Stimulated activated memory B cell treated with anti-CD40 and anti-IgM and Interleukin-4, amounts not matched to agents 10 μg/mL and 1 μg/mL and 100 μg/mL, for 72 hours (primary cell): ENCODE data around the gene LPP.

Experiments
- ATAC-seq: fragments of 150-1000 bp; cut with Tn5 transposase; 2 replicates; pipeline ENCODE4 v1.10.0; 2021
- H3K27ac Mint-ChIP-seq: one replicate; pipeline ENCODE4 v1.8.0; 2022; ENCODE audit warnings: mild to moderate bottlenecking, mixed read lengths
- H3K27me3 Mint-ChIP-seq: one replicate; pipeline ENCODE4 v1.8.0; 2022; ENCODE audit warnings: mixed read lengths
- H3K36me3 Mint-ChIP-seq: one replicate; pipeline ENCODE4 v1.8.0; 2022; ENCODE audit warnings: mixed read lengths
- H3K4me1 Mint-ChIP-seq: one replicate; pipeline ENCODE4 v1.8.0; 2022; ENCODE audit warnings: mixed read lengths
- H3K4me3 Mint-ChIP-seq: one replicate; pipeline ENCODE4 v1.8.0; 2022; ENCODE audit warnings: mild to moderate bottlenecking, moderate library complexity, mixed read lengths
- H3K9me3 Mint-ChIP-seq: one replicate; pipeline ENCODE4 v1.8.0; 2022; ENCODE audit warnings: mixed read lengths

Gene LPP

GRCh38 chr3:188229177-188229576 is 75.2 kb downstream of the LPP start:
- no peak overlapping the region for H3K4me3 Mint-ChIP-seq
- peaks cover 7% of the 10 kb centered on the region for H3K4me1 Mint-ChIP-seq
- H3K9me3 Mint-ChIP-seq: no peaks in the 10 kb centered on the region
- no peak overlapping the region for H3K27ac Mint-ChIP-seq
- no peak for ATAC-seq
- no peaks in the 10 kb centered on the region for H3K27me3 Mint-ChIP-seq
- peaks cover 53% of the 10 kb centered on the region for H3K36me3 Mint-ChIP-seq

- H3K27me3 Mint-ChIP-seq: no peaks in the 10 kb centered on the region
- no peak overlapping the region for H3K4me3 Mint-ChIP-seq
- ATAC-seq: no peak
- H3K36me3 Mint-ChIP-seq: peaks cover 51% of the 10 kb centered on the region
- peaks cover 9% of the 10 kb centered on the region for H3K4me1 Mint-ChIP-seq
- no peaks in the 10 kb centered on the region for H3K9me3 Mint-ChIP-seq
- no peak overlapping the region for H3K27ac Mint-ChIP-seq
These were observed 75.8 kb downstream of the LPP start for GRCh38 chr3:188229726-188230125.

GRCh38 chr3:188230962-188231361 is 77.0 kb downstream of the LPP start:
- no peaks in the 10 kb centered on the region for H3K27me3 Mint-ChIP-seq
- H3K4me1 Mint-ChIP-seq: peaks cover 17% of the 10 kb centered on the region
- no peak overlapping the region for H3K4me3 Mint-ChIP-seq
- ATAC-seq: no peak
- peaks cover 44% of the 10 kb centered on the region for H3K36me3 Mint-ChIP-seq
- no peak overlapping the region for H3K27ac Mint-ChIP-seq
- H3K9me3 Mint-ChIP-seq: no peaks in the 10 kb centered on the region

- Mint-ChIP-seq H3K27me3 (no peaks in the 10 kb centered on the region), H3K4me1 (peaks cover 22% of the 10 kb centered on the region), H3K36me3 (peaks cover 39% of the 10 kb centered on the region), H3K4me3 (no peak overlapping the region), H3K27ac (no peak overlapping the region), H3K9me3 (no peaks in the 10 kb centered on the region)
- no peak for ATAC-seq
These were observed 77.5 kb downstream of the LPP start for GRCh38 chr3:188231456-188231855.

- Mint-ChIP-seq H3K27me3 (no peaks in the 10 kb centered on the region), H3K4me1 (peaks cover 29% of the 10 kb centered on the region), H3K36me3 (peaks cover 32% of the 10 kb centered on the region), H3K9me3 (no peaks in the 10 kb centered on the region), H3K4me3 (no peak overlapping the region), H3K27ac (no peak overlapping the region)
- ATAC-seq: no peak
These were observed 78.7 kb downstream of the LPP start for GRCh38 chr3:188232656-188233055.

- H3K4me3 Mint-ChIP-seq: no peak overlapping the region
- peaks cover 27% of the 10 kb centered on the region for H3K36me3 Mint-ChIP-seq
- H3K9me3 Mint-ChIP-seq: no peaks in the 10 kb centered on the region
- H3K27me3 Mint-ChIP-seq: no peaks in the 10 kb centered on the region
- H3K4me1 Mint-ChIP-seq: peaks cover 35% of the 10 kb centered on the region
- ATAC-seq: no peak
- no peak overlapping the region for H3K27ac Mint-ChIP-seq
These were observed 79.4 kb downstream of the LPP start for GRCh38 chr3:188233320-188233719.

- ATAC-seq: no peak
- H3K4me3 Mint-ChIP-seq: no peak overlapping the region
- no peaks in the 10 kb centered on the region for H3K9me3 Mint-ChIP-seq
- H3K36me3 Mint-ChIP-seq: peaks cover 26% of the 10 kb centered on the region
- H3K27ac Mint-ChIP-seq: no peak overlapping the region
- peaks cover 42% of the 10 kb centered on the region for H3K4me1 Mint-ChIP-seq
- no peaks in the 10 kb centered on the region for H3K27me3 Mint-ChIP-seq
These were observed 80.2 kb downstream of the LPP start for GRCh38 chr3:188234132-188234531.

- H3K27ac Mint-ChIP-seq: no peak overlapping the region
- no peaks in the 10 kb centered on the region for H3K9me3 Mint-ChIP-seq
- H3K36me3 Mint-ChIP-seq: peaks cover 26% of the 10 kb centered on the region
- H3K27me3 Mint-ChIP-seq: no peaks in the 10 kb centered on the region
- no peak overlapping the region for H3K4me3 Mint-ChIP-seq
- H3K4me1 Mint-ChIP-seq: peaks cover 61% of the 10 kb centered on the region
- no peak for ATAC-seq
These were observed 82.3 kb downstream of the LPP start for GRCh38 chr3:188236271-188236670.

- ATAC-seq: peak; percentile 72
- no peaks in the 10 kb centered on the region for H3K9me3 Mint-ChIP-seq
- H3K36me3 Mint-ChIP-seq: peaks cover 20% of the 10 kb centered on the region
- peaks cover 81% of the 10 kb centered on the region for H3K4me1 Mint-ChIP-seq
- no peak overlapping the region for H3K27ac Mint-ChIP-seq
- H3K27me3 Mint-ChIP-seq: no peaks in the 10 kb centered on the region
- peak overlapping the region; percentile 19 for H3K4me3 Mint-ChIP-seq
These were observed 85.1 kb downstream of the LPP start for GRCh38 chr3:188239035-188239434.

- Mint-ChIP-seq H3K27me3 (no peaks in the 10 kb centered on the region), H3K9me3 (no peaks in the 10 kb centered on the region), H3K4me1 (peaks cover 84% of the 10 kb centered on the region), H3K36me3 (peaks cover 17% of the 10 kb centered on the region), H3K27ac (no peak overlapping the region), H3K4me3 (no peak overlapping the region)
- ATAC-seq: no peak
These were observed 85.6 kb downstream of the LPP start for GRCh38 chr3:188239577-188239976.

GRCh38 chr3:188240189-188240981 is 86.4 kb downstream of the LPP start:
- ATAC-seq: no peak
- Mint-ChIP-seq H3K4me3 (no peak overlapping the region), H3K4me1 (peaks cover 81% of the 10 kb centered on the region), H3K36me3 (peaks cover 10% of the 10 kb centered on the region), H3K27me3 (no peaks in the 10 kb centered on the region), H3K27ac (no peak overlapping the region), H3K9me3 (no peaks in the 10 kb centered on the region)

GRCh38 chr3:188241072-188241471 is 87.1 kb downstream of the LPP start:
- Mint-ChIP-seq H3K36me3 (peaks cover 12% of the 10 kb centered on the region), H3K9me3 (no peaks in the 10 kb centered on the region), H3K27ac (no peak overlapping the region), H3K27me3 (no peaks in the 10 kb centered on the region), H3K4me1 (peaks cover 78% of the 10 kb centered on the region), H3K4me3 (no peak overlapping the region)
- ATAC-seq: no peak

- Mint-ChIP-seq H3K4me1 (peaks cover 72% of the 10 kb centered on the region), H3K27ac (peak overlapping the region; percentile 80), H3K36me3 (peaks cover 16% of the 10 kb centered on the region), H3K9me3 (no peaks in the 10 kb centered on the region), H3K27me3 (no peaks in the 10 kb centered on the region), H3K4me3 (no peak overlapping the region)
- ATAC-seq: no peak
These were observed 87.9 kb downstream of the LPP start for GRCh38 chr3:188241883-188242282.

- Mint-ChIP-seq H3K27me3 (no peaks in the 10 kb centered on the region), H3K9me3 (no peaks in the 10 kb centered on the region), H3K4me3 (no peak overlapping the region), H3K36me3 (peaks cover 16% of the 10 kb centered on the region), H3K4me1 (peaks cover 66% of the 10 kb centered on the region), H3K27ac (peak overlapping the region; percentile 80)
- ATAC-seq: peak; percentile 87
These were observed 88.6 kb downstream of the LPP start for GRCh38 chr3:188242436-188243123.

- Mint-ChIP-seq H3K9me3 (no peaks in the 10 kb centered on the region), H3K4me3 (no peak overlapping the region), H3K27ac (peak overlapping the region; percentile 80), H3K27me3 (no peaks in the 10 kb centered on the region), H3K4me1 (peaks cover 61% of the 10 kb centered on the region), H3K36me3 (peaks cover 16% of the 10 kb centered on the region)
- no peak for ATAC-seq
These were observed 89.3 kb downstream of the LPP start for GRCh38 chr3:188243124-188243795.
